M059J (cell line): Measurements from ENCODE around the gene IFT27. TPM values are rescaled to one million over a fixed set of nuclear protein-coding genes. Genes with fewer than 3 reads are reported as not detected.

Experiments
- DNase-seq: peaks from one replicate; pipeline ENCODE4 v3.0.0-alpha.2; 2012; ENCODE audit warnings: low read depth
- total RNA-seq: library from RNA; depleted of rRNA; stranded (reverse); fragments of >200 nt; shearing (Covaris generic); gene quantifications from 2 replicates; pipeline ENCODE4 v1.2.3, GENCODE V29; 2014

IFT27 gene
- total RNA-seq, 1 experiment from 2014 or later, result 19.7 TPM

DNA sequence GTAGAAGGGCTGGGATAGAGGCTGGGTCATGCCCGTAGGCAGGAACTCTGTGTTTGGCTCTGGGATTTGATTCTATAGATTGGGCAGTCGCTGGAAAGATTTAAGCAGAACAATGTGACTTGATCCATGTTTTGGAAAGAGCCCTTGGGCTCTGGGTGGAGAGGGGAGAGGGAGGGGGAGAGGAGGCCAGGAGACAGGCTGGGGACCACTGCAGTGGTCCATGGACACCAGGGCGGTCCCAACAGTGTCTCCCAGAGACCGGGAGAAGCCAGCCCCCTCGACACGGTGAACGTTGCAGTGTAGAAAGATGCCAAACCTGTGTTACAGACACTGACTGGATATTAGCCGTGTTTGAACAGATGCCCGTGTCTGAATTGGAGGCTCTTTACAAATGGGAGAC lies 21.5 kb upstream of the IFT27 start:
- DNase-seq, result no peak

DNA sequence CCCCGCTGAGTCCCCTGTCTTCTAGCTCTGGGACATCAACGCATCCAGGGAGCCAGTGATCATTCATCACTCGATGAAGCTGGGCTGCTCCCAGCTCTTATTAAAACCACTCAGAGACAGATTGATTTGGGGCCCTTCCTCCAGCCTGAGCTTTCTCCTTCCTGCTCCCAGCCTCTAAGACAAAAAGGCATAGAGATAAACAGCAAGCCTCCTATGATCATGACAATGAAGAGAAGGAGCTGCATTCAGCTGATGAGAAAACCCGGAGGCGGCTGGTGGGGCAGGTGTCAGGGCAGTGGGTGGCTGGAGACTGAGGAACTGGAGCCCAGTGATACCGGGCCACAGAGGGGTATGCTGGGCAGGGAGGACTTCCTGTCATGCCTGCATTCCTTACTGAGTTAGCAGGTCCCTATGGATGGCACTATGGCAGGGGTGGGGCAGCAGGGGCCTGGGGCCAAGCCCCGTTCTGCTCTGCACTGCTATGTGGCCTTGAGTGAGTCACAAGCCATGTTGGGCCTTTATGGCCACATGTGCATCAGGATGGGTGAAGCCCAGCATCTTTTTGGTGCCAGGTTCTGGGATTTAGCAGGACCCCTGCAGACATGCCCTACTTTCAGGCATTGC lies 20.7 kb upstream of the IFT27 start:
- no peak for DNase-seq

DNA sequence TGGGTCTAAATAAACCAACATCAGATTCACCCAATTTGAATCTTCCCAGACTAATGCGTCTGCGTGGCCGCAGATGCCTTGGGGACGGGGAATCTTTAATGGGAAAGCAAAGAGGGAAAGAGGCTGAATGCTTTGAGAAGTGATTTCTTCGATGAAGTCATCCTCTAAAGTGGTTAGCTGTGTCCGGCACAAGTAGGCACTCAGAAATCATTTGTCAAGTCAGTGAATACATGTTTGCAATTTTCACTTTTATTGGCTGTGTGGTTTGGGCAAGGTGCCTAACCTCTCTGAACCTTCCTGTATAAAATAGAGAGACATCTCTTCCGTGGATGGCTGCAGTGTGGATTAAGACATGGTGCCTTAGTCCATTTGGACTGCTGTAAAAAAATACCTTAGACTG lies 19.7 kb upstream of the IFT27 start:
- peak; percentile 4 for DNase-seq

- DNase-seq, result no peak
These were observed 14.7 kb upstream of the IFT27 start for GRCh38 chr22:36790648-36791047.

DNA sequence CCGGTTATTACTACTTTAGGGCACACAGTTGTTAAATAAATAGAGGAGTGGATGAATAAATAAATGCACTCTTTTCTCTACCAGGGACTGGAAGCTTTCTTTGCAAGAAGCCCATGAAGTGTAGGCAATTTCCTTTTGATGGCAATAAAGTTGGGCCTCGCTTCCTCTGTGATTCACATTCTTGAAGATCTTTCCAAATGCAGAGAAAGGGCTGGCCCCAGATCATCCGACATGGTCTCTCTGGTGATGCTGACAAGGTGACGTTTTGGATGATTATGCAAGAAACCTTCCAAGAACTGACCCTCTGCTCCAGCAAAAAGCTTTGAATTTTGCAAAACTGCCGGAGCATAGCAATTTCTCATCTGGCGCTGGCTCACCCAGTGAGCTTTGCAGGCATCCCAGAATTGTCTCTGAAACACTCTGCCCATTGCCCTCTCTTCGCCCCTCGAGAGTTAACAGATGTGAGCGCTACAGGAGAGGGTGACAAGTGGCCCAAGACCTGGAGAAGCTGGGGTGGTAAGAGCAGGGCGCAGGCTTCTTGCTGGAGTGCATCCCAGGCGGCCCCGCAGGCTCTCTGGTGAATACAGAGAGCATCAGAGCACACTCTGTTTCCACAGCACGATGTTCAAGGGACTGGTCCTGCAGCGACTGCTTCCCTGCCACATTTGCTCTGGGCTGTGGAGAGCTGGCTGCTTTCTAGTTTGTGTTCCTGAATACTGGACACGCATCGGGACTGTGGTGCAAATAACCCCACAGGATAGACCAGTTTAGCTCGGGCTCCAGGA lies 11.5 kb upstream of the IFT27 start:
- no peak for DNase-seq

DNA sequence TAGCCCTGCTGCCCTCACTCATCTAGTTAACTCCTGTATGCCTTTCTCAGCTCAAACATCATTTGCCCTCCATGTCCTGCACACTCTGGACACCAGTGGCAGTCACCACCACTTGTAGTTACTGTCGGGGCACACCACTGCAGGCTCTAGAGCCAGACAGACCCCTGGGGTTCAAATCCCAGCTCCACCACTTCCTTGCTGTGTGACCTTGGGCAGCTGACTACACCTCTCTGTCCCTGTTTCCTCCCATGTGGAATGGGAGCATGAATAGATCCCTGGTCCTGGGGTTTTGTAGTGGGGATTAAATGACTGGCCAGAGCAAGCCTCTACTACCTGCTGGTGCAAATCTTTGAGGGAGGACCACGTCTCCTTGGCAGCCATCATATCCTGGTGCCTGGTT lies 7.8 kb upstream of the IFT27 start:
- DNase-seq, result no peak

GRCh38 chr22:36781656-36782627 lies 6.0 kb upstream of the IFT27 start:
- DNase-seq, result peak; percentile 89

GRCh38 chr22:36778020-36778419 lies 2.1 kb upstream of the IFT27 start:
- DNase-seq, result no peak

GRCh38 chr22:36776722-36777121 lies 803 bp upstream of the IFT27 start:
- no peak for DNase-seq

GRCh38 chr22:36775586-36775963 lies 344 bp downstream of the IFT27 start:
- peak; percentile 14 for DNase-seq

GRCh38 chr22:36773935-36774334 lies 2.0 kb downstream of the IFT27 start:
- DNase-seq, result peak; percentile 32

GRCh38 chr22:36772451-36772850 lies 3.5 kb downstream of the IFT27 start:
- DNase-seq, result no peak

DNA sequence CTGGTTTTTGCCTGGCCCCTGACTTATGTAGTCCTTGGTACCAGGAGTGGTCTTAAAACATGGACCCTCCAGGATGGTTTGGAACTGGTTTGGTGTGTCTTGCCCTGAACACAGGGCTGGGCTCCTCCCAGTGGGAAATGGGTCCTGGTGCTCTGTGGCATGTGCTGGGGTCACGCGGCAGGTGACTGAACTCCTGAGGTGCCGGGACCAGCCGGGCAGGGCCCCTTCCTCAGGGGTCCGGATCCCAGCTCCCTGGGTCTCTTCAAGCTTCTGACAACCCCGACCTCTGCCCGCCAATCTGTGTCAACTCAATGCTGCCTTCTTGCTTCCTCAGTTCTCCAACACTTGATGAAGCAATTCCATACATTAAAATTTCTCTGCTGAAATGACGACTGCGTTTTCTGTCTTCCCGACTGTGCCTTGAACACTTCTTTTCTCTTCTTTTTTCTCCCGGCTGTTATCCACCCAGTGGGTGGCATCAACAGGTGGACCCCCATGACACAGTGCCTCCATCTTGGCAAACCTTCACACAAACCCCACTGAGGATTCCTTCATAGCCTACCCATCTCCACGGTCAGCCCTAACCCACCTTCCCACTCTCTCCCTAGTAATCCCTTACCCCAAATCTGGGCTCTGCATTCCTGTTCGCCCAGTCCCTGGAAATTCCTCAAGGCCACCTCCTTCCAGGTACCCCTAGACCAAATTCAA lies 4.4 kb downstream of the IFT27 start:
- no peak for DNase-seq

DNA sequence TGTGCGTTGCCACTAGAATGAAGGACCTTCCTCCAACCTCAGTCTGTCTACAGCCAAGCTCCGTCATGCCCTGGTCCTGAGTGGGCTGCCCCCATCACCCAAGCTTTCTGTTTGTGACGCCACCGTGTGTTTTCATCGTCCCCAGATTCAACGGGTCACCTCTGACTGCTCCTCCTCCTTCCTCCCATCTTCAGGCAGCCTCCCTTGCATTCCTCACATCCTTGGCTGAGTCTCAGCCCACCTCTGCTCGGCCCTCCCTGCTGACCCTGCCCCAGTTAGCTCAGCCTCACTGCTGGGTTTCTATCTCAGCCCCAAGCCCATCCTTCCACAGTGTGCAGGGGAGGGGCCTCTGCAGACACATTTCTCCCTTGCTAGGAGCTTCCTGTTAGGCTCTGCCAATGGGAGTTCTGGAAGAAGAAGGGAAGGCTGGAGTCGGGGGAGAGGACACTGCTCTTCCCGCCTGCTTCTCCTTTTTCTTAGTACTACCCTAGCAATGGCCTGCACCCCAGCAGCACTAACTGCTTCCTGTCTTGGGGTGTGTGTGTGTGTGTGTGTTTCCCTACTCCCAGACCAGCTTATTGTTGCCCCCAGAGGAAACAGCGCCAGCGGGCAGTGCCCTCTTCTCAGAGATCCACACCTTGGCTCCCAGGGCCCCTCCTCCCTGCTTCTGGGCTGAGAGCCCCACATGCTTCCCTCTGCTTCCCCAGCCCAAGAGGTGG lies 5.2 kb downstream of the IFT27 start:
- no peak for DNase-seq

- DNase-seq, result no peak
These were observed 6.1 kb downstream of the IFT27 start for GRCh38 chr22:36769541-36770512.

GRCh38 chr22:36768616-36769015 lies 7.3 kb downstream of the IFT27 start:
- DNase-seq, result no peak

DNA sequence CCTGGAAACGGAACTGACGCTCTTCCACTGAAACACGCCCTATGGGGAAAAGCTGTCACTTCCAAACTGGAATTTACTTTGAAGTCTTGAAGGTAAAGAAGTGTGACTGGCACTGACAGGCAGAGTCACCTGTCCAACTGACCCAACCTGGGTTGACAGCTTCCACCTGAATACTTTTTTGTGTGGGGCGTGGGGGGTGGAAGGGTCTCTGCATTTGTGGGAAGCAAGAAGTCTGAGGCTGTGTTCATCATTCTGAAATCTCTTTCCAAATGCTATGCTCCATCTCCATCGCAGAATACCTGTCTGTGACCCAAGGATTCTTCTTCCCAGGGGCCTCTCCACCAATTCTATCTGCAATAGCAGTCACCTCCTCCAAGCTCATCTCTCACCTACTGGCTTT lies 7.8 kb downstream of the IFT27 start:
- DNase-seq, result no peak

DNA sequence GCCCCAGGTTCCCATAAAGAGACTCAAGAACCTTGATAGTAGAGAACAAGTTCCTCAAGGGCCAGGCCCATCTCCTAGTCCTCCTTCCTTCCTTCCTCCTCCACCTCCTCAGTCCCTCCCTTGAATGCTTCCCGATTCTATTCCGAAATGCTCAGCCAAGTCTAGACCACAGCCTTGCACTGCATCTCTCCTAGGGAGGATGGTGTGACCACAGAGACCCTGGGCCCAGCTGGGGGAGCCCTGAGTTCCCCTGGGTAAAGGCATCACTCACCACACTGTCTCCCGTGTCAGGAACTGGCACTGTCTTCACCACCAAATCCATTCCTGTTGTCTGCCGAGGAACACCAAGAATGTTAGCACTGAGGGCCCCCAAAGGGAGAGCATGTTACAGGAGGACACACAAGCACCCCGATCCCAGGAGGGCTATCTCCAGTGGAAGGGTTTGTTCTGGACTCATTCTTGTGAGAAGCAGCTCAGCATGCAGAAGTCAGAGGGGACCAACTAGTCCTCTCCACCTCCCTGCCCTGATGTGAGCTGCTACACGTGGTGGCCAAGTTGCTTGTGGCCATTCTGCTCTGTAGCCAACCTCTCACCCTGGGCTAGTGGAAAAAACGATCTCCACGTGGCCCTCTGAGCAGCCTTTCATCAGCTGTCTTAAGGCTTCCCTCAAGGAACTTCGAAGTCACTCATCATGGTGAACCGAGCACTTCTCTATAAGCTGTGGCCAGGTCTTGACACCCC lies 8.7 kb downstream of the IFT27 start:
- no peak for DNase-seq

GRCh38 chr22:36765943-36766450 lies 9.9 kb downstream of the IFT27 start:
- peak; percentile 46 for DNase-seq
